ENCODE results near the gene TMEM80.

GRCh38 chr11:693415-693831 is 2.2 kb upstream of the TMEM80 start:
- no peak for TF ChIP-seq POLR2A (IDR thresholded peaks at IDR 0.05; ENCODE audit: low read depth, low read length)
- TF ChIP-seq CTCF (IDR thresholded peaks at IDR 0.05; ENCODE audit: extremely low read depth in 1 of 2, insufficient read depth in 1 of 2, low read depth in 1 of 2, low read length in 2 of 2) = no peak

Measured in endothelial cell of umbilical vein (primary cell).